Suprapubic skin (tissue), 4 donors: ENCODE measurements around the gene VEPH1.

Experiments used
- EP300 ChIP-seq: sonication (generic); formaldehyde crosslinking; IDR thresholded peaks from one replicate; pipeline ENCODE4 v1.6.1; 2017; ENCODE audit warnings: antibody characterized with exemption
- POLR2A ChIP-seq, 2 donors: fragments of 450-650 bp; IDR thresholded peaks; one replicate each; pipeline ENCODE4 v1.6.1; 2017; ENCODE audit warnings: antibody characterized with exemption in 2 of 2, mild to moderate bottlenecking in 2 of 2, moderate library complexity in 2 of 2
- POLR2AphosphoS5 ChIP-seq, 3 donors: sonication (generic); formaldehyde crosslinking; IDR thresholded peaks; one replicate each; pipeline ENCODE4 v1.6.1; 2017; ENCODE audit warnings: antibody characterized with exemption in 3 of 3
- TF ChIP-seq, protein P1 (sequence below), 2 donors: fragments of 200-600 bp in 1 of 2; fragments of 450-650 bp in 1 of 2; sonication (generic) in 1 of 2; IDR thresholded peaks; one replicate each; pipeline ENCODE4 v1.5.1; 2016 to 2019; ENCODE audit warnings: antibody characterized with exemption in 2 of 2, mild to moderate bottlenecking in 1 of 2, moderate library complexity in 1 of 2

GRCh38 chr3:157354254-157354653, 149.0 kb downstream of the VEPH1 start:
- TF ChIP-seq, protein P1, sequence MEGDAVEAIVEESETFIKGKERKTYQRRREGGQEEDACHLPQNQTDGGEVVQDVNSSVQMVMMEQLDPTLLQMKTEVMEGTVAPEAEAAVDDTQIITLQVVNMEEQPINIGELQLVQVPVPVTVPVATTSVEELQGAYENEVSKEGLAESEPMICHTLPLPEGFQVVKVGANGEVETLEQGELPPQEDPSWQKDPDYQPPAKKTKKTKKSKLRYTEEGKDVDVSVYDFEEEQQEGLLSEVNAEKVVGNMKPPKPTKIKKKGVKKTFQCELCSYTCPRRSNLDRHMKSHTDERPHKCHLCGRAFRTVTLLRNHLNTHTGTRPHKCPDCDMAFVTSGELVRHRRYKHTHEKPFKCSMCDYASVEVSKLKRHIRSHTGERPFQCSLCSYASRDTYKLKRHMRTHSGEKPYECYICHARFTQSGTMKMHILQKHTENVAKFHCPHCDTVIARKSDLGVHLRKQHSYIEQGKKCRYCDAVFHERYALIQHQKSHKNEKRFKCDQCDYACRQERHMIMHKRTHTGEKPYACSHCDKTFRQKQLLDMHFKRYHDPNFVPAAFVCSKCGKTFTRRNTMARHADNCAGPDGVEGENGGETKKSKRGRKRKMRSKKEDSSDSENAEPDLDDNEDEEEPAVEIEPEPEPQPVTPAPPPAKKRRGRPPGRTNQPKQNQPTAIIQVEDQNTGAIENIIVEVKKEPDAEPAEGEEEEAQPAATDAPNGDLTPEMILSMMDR (IDR thresholded peaks at IDR 0.05) = no peak
- TF ChIP-seq POLR2A (IDR thresholded peaks at IDR 0.05) (no peak), POLR2AphosphoS5 (IDR thresholded peaks at IDR 0.05) (no peak), EP300 (no peak)
